MM.1S (cell line): ENCODE data around the gene BOLL.
"Not testable (repeated sequence)": the region's sequence is repeated elsewhere in the genome, so short reads cannot be mapped to it uniquely, and the experiment has no call there.

ENCODE experiments used
- DNase-seq: peaks from one replicate; pipeline ENCODE4 v3.0.0-alpha.2; 2015
- H2AFZ ChIP-seq: fragments of 300-600 bp; sonication (generic); 2 replicates; pipeline ENCODE4 v1.6.0; 2016; ENCODE audit warnings: antibody characterized with exemption, low read length
- H3F3A ChIP-seq: fragments of 300-600 bp; sonication (generic); 2 replicates; pipeline ENCODE4 v1.6.1; 2016; ENCODE audit warnings: mild to moderate bottlenecking, antibody characterized with exemption, low read length, moderate library complexity, mixed read lengths; ENCODE audit not compliant: insufficient read depth
- H3K27ac ChIP-seq: fragments of 300-600 bp; sonication (generic); 2 replicates; pipeline ENCODE4 v1.5.1; 2016; ENCODE audit warnings: mild to moderate bottlenecking, low read length
- H3K27me3 ChIP-seq: fragments of 300-600 bp; sonication (generic); replicated peaks from 2 replicates; pipeline ENCODE4 v1.6.0; 2016; ENCODE audit warnings: low read length; ENCODE audit not compliant: insufficient read depth
- H3K36me3 ChIP-seq: fragments of 300-600 bp; sonication (generic); replicated peaks from 2 replicates; pipeline ENCODE4 v1.6.1; 2016; ENCODE audit warnings: mild to moderate bottlenecking, low read length, mixed read lengths; ENCODE audit not compliant: insufficient read depth
- H3K4me1 ChIP-seq: fragments of 300-600 bp; sonication (generic); 2 replicates; pipeline ENCODE4 v1.6.1; 2016; ENCODE audit warnings: low read length, mixed read lengths
- H3K4me2 ChIP-seq: fragments of 300-600 bp; sonication (generic); 2 replicates; pipeline ENCODE4 v1.6.0; 2016; ENCODE audit warnings: low read depth, low read length
- H3K4me3 ChIP-seq: fragments of 300-600 bp; sonication (generic); 2 replicates; pipeline ENCODE4 v1.5.1; 2016; ENCODE audit warnings: low read length, mixed read lengths
- H3K79me2 ChIP-seq: fragments of 300-600 bp; sonication (generic); 2 replicates; pipeline ENCODE4 v1.6.1; 2016; ENCODE audit warnings: mixed run types, low read length, mixed read lengths
- H3K9ac ChIP-seq: fragments of 300-600 bp; sonication (generic); 2 replicates; pipeline ENCODE4 v1.6.1; 2016; ENCODE audit warnings: low read length, mixed read lengths
- H3K9me2 ChIP-seq: fragments of 300-600 bp; sonication (generic); replicated peaks from 2 replicates; pipeline ENCODE4 v1.6.1; 2016; ENCODE audit warnings: mild to moderate bottlenecking, low read length, mixed read lengths; ENCODE audit not compliant: insufficient read depth
- H3K9me3 ChIP-seq: fragments of 300-600 bp; sonication (generic); replicated peaks from 2 replicates; pipeline ENCODE4 v1.6.1; 2016; ENCODE audit warnings: mild to moderate bottlenecking, low read length, mixed read lengths; ENCODE audit not compliant: insufficient read depth
- H4K20me1 ChIP-seq: fragments of 300-600 bp; sonication (generic); 2 replicates; pipeline ENCODE4 v1.6.1; 2016; ENCODE audit warnings: mild to moderate bottlenecking, low read length, moderate library complexity, mixed read lengths; ENCODE audit not compliant: insufficient read depth
- CTCF ChIP-seq: fragments of 300-600 bp; sonication (generic); IDR thresholded peaks from 2 replicates; pipeline ENCODE4 v1.5.1; 2016; ENCODE audit warnings: antibody characterized with exemption, low read length, mixed read lengths
- EZH2 ChIP-seq: fragments of 300-600 bp; sonication (generic); optimal IDR thresholded peaks from 2 replicates; pipeline ENCODE3; 2017; ENCODE audit warnings: low read depth, mild to moderate bottlenecking, antibody characterized with exemption, low read length, mixed read lengths
- EZH2phosphoT487 ChIP-seq: fragments of 300-600 bp; sonication (generic); IDR thresholded peaks from 2 replicates; pipeline ENCODE4 v1.6.1; 2018; ENCODE audit warnings: antibody characterized with exemption, low read length

BOLL gene

GRCh38 chr2:197784956-197785941, at the start of gene BOLL:
Gene BOLL (minus strand): TSS chr2:197785319. CDS start chr2:197781850, 3,469 bp downstream.
- H3K4me3 ChIP-seq, result peak within 1 kb of the TSS; percentile 65
- H3F3A ChIP-seq, result no peaks in the 10 kb centered on the region
- H3K79me2 ChIP-seq, result no peaks in the 10 kb centered on the region
- TF ChIP-seq CTCF, result no peak
- TF ChIP-seq EZH2phosphoT487, result no peak
- TF ChIP-seq EZH2, result no peak
- H3K4me2 ChIP-seq, result peak within 1 kb of the TSS; percentile 57
- H3K9me3 ChIP-seq, result no peaks in the 10 kb centered on the region
- H3K27ac ChIP-seq, result no peak within 1 kb of the TSS
- H3K9me2 ChIP-seq, result no peaks in the 10 kb centered on the region
- H3K4me1 ChIP-seq, result no peaks in the 10 kb centered on the region
- no peaks in the 10 kb centered on the region for H4K20me1 ChIP-seq
- H3K36me3 ChIP-seq, result no peaks in the 10 kb centered on the region
- no peaks in the 10 kb centered on the region for H3K27me3 ChIP-seq
- DNase-seq, result no peak
- H3K9ac ChIP-seq, result peak within 1 kb of the TSS; percentile 47; the same call in 1 of the 2 replicates
- H2AFZ ChIP-seq, result peak within 1 kb of the TSS; percentile 80

- not testable (repeated sequence) for DNase-seq
Observed at GRCh38 chr2:197834771-197835170, 49.7 kb upstream of the BOLL start.

GRCh38 chr2:197828464-197829135, 43.5 kb upstream of the BOLL start:
- no peak overlapping the region for H3K9ac ChIP-seq
- no peak for DNase-seq
- no peaks in the 10 kb centered on the region for H3K36me3 ChIP-seq
- H3K9me3 ChIP-seq, result no peaks in the 10 kb centered on the region
- H3F3A ChIP-seq, result no peaks in the 10 kb centered on the region
- no peak overlapping the region for H2AFZ ChIP-seq
- H3K9me2 ChIP-seq, result no peaks in the 10 kb centered on the region
- H3K79me2 ChIP-seq, result no peaks in the 10 kb centered on the region
- H3K4me2 ChIP-seq, result no peak overlapping the region
- H3K27me3 ChIP-seq, result no peaks in the 10 kb centered on the region
- H4K20me1 ChIP-seq, result no peaks in the 10 kb centered on the region; the same call in 1 of the 2 replicates
- no peak overlapping the region for H3K27ac ChIP-seq
- H3K4me1 ChIP-seq, result no peaks in the 10 kb centered on the region
- H3K4me3 ChIP-seq, result no peak overlapping the region
- TF ChIP-seq CTCF (no peak), EZH2 (no peak)

More at GRCh38 chr2:197834771-197835170, 49.7 kb upstream of the BOLL start:
- not testable (repeated sequence) for H3K4me2 ChIP-seq, H2AFZ ChIP-seq, H3K27me3 ChIP-seq, H3K9me3 ChIP-seq, H4K20me1 ChIP-seq, H3K9ac ChIP-seq, H3K27ac ChIP-seq, H3K4me3 ChIP-seq, H3K9me2 ChIP-seq, H3K79me2 ChIP-seq, H3K36me3 ChIP-seq
- H3K4me1 ChIP-seq, result peaks cover 17% of the 10 kb centered on the region
- peaks cover 27% of the 10 kb centered on the region for H3F3A ChIP-seq
